G401.6 (cell line): ENCODE results near the gene VPS8.

Experiments
- FAIRE-seq: peaks from 2 replicates; lab custom pipeline; 2012; peaks lifted over from hg19 to GRCh38; lab: Jason Lieb, UNC

The VPS8 gene

DNA sequence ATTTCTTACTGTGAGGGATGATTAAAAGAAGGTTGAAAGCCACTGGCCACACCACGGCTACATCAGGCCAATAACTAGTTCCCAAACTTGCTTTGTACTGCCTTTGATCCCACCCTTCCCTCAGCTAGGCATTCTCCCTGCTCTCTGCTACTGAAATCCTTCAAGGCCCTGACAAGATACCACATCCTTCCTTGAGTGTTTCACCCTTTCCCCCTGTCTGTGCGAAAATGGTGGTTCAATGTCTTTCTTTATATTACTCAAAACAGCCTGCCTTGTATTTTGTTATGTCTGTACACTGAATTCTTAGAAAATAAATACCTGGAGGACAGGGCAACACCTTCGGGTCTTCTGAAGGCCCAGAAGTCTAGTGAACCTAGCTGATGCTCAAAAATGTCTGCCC is 932 bp upstream of the VPS8 start:
- FAIRE-seq: no peak

DNA sequence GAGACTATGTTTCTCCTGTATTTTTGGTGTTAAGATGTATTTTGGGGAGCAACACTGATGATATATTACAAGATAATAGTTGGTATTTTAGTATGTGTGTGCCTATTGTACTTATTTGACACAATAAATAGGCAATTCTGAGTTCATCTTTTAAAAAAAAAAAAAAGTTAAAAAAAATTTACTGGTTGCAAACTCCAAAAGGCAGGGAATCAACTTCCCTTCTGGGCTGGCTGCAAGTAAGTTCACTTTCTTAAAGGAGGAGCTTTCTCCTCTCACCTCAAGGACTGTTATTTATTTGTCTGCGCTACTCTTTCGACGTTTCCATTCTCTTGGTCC is 335 bp upstream of the VPS8 start:
- FAIRE-seq: no peak

DNA sequence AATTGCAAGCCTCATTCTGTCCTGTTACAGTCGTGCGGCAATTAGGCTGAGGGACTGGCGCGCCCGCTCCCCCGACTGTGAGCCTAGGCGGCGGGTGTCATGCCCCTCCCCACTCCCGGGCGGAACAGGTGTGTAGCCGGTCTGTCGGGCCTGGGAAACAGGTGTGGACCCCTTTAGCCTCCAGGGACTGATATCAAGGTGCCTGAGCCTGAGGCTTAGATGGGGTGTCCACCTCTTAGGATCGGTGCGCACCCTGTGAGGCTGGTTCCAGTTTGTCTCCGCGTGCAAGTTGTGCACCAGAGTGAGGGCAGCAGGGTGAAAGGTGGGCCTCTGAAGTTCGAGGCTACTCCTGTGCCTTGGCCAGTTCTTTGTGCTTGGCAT is 686 bp downstream of the VPS8 start:
- no peak for FAIRE-seq

DNA sequence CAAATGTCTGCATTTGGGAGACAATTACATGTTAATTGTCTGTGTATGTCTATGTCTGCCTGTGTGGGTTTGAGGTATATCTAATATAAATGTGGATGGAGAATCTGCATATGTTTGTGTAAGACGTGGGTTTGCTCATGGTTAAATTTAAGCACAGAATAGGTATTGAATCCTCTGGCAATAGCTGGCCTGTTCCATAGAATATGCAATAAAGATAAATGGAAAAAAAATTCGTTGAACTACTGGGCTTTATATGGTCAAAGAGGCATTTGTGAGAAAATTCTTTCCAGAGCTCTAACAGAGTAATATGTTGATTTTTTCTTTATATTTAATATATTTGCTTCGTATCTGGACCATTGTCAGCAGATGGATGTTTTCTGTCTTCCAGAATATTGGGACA is 1.4 kb downstream of the VPS8 start:
- no peak for FAIRE-seq

DNA sequence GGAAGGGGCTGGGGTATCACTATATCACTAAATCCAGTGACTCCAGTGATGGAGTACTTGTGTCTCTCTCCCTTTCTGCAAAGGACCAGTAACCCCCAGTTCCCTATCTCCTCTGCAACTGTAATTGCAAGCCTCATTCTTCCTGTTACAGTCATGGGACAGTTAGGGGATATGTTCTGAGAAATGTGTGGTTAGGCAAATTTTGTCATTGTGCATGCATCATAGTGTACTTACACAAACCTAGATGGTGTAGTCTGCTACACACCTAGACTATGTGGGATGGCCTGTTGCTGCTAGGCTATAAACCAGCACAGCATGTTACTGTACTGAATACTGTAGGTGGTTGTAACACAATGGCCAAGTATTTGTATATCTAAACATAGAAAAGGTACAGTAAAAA is 2.2 kb downstream of the VPS8 start:
- FAIRE-seq: no peak

DNA sequence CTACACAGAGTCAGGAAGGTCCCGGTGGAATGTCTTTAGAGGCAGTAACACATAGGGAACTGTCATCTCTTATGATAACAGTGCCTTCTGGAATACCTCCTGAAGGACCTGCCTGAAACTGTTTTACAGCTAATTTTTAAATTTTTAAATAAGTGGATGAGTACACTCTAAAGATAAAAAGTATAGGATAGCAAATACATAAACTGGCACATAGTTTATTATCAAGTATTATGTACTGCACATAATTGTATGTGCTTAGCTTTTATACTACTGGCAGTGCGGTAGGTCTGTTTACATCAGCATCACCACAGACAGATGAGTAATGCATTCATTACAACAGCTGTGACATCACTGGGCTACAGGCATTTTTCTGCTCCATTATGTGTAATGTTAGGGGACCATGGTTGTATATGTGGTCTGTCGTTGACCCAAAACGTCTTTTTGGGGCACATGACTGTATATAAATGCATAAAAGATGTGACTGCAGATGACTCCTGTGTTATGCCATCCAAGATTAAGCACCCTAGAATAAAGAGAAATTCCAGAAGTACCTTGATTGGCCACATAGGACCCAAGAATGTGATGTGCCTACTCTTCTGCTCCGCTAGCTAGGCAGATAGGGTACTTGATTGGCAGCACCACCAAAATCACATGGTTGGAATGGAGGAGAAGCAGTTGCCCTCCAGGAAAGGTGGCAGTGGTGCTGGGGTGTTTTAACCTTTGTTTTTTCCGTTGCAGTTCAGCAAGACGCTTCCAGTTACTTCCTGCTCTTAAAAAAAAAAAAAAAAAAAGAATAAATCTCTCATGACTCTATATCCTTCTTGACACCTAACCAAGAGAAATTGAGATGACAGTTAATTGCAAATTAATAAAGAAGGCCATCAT is 3.3 kb downstream of the VPS8 start:
- FAIRE-seq: no peak

DNA sequence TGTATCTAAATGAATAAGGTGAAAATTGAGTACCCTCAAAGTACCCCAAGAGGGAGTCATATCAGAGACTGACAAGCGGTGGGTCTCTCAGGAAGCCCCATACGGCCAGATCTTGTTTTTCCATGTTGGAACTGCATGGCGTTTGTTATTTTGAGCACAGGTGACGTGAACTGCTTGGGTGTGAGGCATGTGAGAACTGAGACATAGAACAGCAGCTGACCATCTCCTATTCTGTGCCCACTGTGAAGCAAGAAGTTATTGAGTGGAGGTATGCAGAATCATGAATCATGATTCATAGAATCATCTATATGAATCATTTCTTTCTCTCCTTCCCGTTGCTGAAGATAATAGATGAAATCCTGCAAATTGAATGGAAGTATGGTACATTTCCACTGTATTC is 4.6 kb downstream of the VPS8 start:
- no peak for FAIRE-seq

DNA sequence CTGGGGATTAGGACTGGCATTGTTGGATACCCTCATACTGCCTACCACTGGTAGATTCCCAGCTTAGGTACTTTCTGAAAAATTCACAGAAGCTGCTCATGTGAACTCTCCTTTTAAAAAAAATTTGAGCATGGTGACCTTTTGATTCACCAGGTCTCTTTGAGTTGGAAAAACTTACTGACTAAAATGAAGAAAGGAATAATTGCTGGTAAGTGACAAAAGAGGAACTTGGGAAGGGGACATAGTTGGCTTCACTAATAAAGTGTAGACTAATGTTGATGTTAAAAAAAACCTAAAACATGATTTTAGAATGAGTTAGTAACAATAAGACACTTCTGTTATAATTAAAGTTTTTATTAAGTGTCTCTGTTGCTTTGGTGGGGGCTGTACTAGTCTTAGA is 8.6 kb downstream of the VPS8 start:
- no peak for FAIRE-seq

DNA sequence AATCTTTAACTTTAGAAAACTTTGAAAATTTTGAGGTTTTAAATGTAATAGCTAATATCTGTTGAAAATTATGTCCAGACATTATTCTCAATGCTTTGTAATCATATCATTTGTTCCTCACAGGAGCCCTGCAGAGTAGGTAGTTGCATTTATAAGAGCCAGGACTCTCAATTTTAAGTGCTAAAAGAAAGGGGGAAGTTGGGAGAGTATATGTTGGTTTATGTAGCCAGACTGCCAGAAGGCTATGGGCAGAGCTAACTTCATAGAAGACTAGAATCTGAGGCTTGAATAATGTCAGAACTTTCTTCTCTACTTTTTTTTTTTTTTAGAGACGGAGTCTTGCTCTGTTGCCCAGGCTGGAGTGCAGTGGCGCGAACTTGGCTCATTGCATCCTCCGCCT is 9.1 kb downstream of the VPS8 start:
- no peak for FAIRE-seq

DNA sequence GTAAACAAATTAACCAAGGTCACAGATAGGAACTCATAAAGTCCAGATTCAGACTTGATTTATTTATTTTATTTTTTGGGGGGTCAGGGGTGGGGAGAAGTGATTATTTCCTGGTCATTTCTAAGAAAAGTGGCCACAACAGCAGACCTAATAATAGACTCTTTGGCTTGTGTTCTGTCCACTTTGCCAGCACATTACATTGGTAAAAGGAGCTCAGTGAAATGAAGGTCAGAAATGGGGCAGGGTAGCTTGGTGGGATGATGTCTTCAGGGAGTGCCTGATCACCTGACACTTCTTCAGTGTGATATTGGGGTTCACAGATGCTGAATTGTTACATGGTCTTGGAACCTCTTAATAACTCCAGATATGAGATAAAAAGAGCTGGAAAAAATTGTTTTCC is 10.1 kb downstream of the VPS8 start:
- no peak for FAIRE-seq

DNA sequence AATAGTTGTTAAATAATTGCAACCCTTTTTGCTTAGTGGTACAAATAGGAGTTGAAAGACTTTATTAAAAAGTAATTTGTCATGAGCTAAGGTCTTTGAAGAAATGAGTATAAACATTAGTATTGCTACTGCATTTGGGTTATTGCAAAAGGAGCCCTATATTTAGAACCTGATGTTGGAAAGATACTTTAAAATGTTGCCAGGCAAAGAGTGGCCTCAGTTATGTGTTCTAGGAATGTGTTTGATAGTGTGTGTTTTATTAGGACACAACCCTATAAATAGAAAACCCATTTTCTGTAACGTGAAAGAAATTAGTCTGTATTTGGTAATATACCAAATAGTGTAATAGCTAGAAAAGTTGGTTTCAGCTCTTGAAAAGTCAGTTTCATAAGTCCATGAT is 10.7 kb downstream of the VPS8 start:
- no peak for FAIRE-seq

DNA sequence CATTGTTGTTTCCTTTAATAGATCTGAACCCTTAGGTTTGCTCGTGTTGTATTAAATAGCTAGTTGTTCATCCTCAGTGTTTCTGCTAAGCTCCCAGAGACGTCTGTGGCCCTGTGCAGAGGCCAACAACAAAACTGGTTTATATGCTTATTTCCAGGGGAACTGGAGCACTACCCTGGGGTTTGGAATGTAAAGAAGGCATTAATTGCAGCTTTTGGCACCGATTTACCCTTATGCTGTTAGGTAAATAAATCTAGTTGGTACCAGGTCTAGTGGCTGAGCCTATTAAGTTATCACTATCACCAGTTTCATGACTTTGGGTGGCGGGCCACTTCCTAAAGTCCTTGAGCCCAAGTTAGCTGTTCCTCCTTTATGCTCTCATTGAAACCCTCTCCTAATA is 12.0 kb downstream of the VPS8 start:
- no peak for FAIRE-seq

DNA sequence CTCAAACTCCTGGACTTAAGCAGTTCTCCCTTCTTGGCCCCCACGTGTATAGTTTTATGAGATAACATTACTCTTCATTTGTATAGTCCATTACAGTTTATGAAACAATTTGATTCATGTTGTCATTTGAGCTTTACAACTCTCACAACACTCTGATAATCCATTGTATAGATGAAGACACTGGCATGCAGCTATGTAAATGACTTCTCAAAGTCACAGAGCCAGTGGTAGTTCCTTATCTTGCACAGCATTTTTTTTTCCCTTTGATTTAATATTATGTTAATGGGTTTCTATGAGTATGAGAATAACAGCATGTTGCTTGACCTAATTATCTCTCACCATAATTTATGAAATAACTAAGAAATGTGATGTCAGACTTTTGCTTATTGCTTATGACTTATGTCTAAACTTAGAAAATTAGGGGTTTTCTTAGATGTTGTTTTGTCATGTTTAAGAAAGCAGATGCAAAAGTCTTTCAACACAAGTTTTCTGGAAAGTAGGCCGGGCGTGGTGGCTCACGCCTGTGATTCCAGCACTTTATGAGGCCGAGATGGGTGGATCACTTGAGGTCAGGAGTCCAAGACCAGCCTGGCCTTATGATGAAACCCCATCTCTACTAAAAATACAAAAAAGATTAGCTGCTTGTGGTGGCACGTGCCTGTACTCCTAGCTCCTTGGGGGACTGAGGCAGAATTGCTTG is 13.3 kb downstream of the VPS8 start:
- FAIRE-seq: no peak

DNA sequence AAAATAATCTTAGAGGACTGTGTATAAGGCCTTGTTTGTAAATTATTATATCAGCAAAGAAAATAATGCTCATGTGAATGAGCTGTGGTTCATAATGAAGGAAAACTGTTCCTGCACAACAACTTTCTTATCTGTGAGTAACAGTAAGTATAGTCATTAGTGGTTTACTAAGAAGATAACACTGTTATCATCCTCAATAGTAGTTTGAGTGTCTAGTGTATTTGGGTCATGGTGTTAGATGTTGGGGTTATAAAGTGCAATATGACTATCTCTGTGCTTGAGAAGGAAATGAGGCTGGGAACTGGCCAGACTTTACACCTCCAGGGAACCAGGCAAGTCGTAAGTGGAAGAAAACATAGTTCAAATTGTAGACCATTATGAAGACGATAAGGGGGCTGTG is 15.6 kb downstream of the VPS8 start:
- no peak for FAIRE-seq

DNA sequence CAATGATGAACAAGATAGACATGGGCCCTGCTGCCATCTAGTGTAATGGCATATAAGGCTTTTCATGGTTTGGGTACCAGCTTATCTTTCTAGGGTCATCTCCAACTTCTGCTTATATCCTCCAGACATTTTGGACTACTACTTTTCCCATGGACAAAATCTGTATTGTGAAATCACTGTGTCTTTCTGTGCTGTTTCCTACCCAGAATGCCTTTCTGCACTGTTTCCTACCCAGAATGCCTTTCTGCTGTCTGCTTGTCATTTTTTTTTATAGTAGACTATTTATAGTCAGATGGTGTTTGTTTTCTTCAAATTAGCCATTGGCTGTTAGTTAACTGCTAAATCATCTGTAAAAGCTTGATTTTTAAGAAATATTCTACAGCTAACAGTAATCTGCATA is 20.1 kb downstream of the VPS8 start:
- no peak for FAIRE-seq

DNA sequence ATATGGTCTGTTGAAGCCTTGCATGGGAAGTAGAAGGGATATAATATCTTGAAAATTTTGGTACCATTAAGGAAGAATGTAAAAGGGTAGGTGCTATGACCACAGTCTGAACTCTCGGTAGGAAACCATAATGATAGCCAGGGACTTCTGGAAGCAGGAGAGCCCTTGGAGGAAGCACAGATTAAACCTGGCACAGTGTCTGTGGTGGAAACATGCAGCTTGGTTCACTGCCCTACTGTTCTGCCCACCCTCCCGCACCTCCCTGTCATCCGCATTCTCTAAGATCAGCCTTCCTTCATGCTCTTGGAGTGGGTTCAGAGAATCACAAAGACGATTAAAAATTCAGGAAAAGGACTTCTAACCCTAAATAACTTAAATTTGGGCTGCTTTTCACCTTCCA is 20.9 kb downstream of the VPS8 start:
- FAIRE-seq: no peak

DNA sequence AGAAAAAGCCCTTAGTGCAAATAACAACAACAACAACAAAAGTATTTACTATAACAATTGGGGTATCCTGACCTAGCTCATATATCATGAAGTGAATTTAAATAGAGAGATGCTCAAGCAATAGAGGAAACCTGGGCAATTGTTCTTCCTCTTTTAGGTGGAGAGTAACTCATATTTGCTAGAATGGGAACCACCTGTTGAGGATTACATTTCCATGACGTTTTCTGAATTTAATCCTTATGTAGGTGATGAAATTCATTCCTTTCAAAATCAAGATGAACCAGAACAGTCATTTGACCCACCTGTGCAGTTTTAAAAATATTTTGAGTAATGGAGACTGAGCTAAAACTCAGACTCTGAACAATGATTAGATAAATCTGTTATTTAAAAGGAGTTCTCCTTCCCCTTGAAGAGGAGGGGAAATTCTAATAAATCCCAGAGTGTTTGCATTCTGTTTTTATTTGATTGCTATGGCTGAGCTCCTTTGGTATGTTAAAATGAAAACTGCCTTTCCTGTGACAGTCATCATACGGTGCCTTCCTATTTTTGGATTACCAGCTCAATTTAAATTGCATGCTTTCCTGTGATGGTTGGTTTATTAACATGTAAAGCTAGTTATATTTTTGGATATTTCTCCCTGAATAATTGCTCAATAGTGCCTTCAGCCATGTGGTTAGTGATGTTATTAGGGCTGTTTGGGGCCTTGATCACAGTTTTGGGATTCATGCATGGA is 24.3 kb downstream of the VPS8 start:
- FAIRE-seq: no peak

DNA sequence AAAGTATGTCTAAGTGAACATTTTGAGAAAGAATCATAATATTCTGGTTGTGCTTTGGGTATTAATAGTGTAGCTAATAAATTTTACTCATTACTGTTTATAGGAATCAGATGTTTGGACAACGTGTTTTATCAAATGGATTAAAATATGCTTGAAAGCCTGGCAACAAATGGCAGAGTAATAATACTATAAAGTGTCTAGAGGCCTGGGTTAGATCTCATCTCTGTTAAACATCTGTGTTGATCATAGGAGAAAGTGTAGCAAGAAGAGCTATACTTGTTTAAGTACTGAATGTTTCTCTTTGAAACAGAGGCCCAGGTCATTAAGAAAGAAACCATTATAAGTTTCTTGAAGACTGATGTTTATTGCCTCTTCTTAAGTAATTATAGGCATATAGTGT is 30.5 kb downstream of the VPS8 start:
- FAIRE-seq: no peak

DNA sequence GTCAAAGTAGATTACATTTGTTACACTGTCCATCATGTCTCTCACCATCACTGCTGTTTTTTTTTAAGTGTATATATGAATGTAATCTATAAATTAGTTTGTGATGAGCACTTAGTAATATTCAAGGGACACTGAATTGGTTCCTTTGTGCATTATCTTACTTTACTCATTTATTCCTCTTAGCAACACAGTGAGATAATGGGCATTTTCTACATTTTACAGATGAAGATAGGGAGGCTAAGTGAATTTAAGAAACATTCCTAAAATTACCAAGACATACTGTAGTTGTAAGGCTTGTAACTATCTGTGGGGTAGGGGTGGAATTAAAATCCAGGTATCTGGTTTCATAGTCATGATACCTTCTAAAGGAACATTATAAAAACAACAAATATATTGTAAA is 33.9 kb downstream of the VPS8 start:
- no peak for FAIRE-seq

DNA sequence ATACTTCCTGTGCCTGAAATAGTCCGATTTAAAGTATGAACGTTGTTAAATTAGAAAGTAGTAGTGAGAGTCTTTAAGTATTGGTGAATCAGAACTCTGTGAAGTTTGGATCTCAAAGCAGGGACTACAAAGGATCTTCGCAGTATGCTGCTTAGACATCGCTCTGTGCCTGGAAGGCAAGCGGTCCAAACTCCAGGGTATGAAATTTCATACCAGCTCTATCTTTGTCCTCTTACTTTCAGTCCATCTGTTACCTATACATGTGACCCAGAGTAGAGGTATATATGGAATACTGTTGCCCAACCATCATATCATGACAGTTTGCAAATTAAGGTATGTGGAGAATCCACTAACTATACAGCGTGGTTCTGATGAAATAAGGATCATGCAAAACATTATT is 34.5 kb downstream of the VPS8 start:
- no peak for FAIRE-seq

DNA sequence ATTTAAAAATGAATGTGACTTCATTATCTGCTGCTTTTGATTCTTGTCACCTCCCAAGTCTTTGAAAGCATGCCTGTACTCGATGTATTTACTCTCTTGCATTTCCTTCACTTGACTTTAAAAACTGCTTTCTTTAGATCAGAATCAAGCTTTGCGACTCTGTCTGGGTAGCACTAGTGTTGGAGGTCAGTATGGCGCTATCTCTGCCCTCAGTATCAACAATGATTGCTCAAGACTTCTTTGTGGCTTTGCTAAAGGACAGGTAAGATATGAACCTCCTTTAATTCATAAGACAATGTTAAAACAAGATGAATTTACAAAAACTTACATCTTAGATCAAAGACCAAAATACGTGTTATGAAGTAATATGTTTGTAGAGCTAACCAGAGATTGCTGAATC is 37.0 kb downstream of the VPS8 start:
- FAIRE-seq: no peak

DNA sequence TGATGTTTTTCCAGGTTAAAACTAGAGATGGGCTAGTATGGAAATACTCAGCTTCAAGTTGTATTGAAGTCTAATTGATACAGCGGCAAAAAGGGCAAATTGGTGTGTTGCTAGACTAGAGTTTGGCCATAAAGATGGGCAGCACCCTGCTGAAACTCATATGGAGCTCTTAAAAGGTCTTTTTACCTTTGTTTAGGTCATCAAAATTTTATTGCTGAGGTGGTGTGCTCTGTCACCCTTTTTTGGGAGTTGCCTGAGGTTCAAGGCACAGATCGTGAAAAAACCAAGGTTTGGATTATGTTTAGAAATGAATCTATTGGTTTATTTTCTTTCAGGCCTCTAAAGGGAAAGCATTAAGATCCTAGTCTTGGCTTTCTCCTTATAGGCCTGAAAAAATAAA is 38.2 kb downstream of the VPS8 start:
- no peak for FAIRE-seq

DNA sequence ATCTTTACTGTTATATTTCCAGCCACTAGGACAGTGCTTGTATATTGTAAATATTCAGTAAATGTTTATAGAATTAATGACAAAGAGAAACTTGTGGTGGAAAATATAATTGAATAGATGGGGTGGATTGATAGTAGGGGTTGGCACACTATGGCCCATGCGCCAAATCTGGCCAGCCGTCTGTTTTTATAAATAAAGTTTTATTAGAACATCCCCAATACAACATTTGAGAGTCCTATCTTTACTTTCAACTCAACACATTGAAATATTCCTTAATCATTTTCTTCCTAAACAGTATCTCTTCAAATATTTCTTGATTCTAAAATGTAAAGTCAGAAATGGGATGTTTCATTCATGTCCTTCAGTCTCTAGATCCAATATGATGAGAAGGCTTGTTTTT is 45.1 kb downstream of the VPS8 start:
- FAIRE-seq: no peak

DNA sequence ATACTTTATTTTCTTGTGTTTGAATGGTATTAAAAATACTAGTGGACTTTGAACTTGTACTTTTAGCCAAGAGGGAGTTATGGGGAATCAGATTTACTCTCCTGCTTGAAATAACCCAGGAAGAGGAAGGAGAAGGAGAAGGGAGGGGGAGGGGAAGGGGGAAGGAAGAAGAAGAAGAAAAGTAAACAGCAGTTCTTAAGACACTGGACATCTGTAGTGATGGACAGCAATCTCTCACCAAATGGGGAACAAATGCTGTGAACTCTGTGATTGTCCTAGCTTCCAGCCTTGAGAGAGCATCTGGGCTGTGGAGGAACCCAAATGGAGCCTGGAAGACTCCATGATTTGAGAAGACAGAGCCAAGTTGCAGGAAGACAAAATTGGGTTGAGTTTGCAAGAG is 52.0 kb downstream of the VPS8 start:
- no peak for FAIRE-seq
